Kidney (tissue), 14 donors: ENCODE measurements around the gene SNED1. TPM values are rescaled to one million over a fixed set of nuclear protein-coding genes. Genes with fewer than 3 reads are reported as not detected.

Experiments
- DNase-seq, 5 donors: peaks; one replicate each; pipeline ENCODE4 v3.0.0-alpha.2; 2013 to 2020
- FAIRE-seq: peaks from 2 replicates; lab custom pipeline; 2012; peaks lifted over from hg19 to GRCh38; lab: Jason Lieb, UNC
- H3K27ac ChIP-seq, 2 donors: one replicate each; pipeline ENCODE4 v1.7.0; 2013; ENCODE audit warnings: low read depth in 2 of 2, low read length in 2 of 2, inconsistent platforms in 1 of 2
- H3K27me3 ChIP-seq: one replicate; pipeline ENCODE4 v1.7.1; 2013; ENCODE audit warnings: low read length, inconsistent platforms; ENCODE audit not compliant: control insufficient read depth, insufficient read depth
- H3K36me3 ChIP-seq, 3 donors: one replicate each; pipeline versions ENCODE4 v1.7.0 to v1.7.1; 2013; ENCODE audit warnings: low read length in 3 of 3, control low read depth in 1 of 3, inconsistent platforms in 1 of 3; ENCODE audit not compliant: insufficient read depth in 3 of 3, control insufficient read depth in 2 of 3
- H3K4me1 ChIP-seq, 3 donors: one replicate each; pipeline versions ENCODE4 v1.7.0 to v1.7.1; 2013; ENCODE audit warnings: low read length in 3 of 3, inconsistent platforms in 1 of 3, low read depth in 1 of 3; ENCODE audit not compliant: control insufficient read depth in 2 of 3, insufficient read depth in 2 of 3
- H3K4me3 ChIP-seq, 3 donors: one replicate each; pipeline versions ENCODE4 v1.7.0 to v1.8.1; 2013; ENCODE audit warnings: low read length in 3 of 3, control low read depth in 1 of 3, inconsistent platforms in 1 of 3
- H3K9ac ChIP-seq, 3 donors: one replicate each; pipeline versions ENCODE4 v1.7.0 to v1.7.1; 2013; ENCODE audit warnings: low read length in 3 of 3, control low read depth in 1 of 3, inconsistent platforms in 1 of 3
- H3K9me3 ChIP-seq, 3 donors: one replicate each; pipeline versions ENCODE4 v1.7.0 to v1.7.1; 2013; ENCODE audit warnings: low read length in 3 of 3, control low read depth in 1 of 3, inconsistent platforms in 1 of 3; ENCODE audit not compliant: control insufficient read depth in 2 of 3, insufficient read depth in 1 of 3
- intact Hi-C: fragments of 100-400 bp; cut with DNase I; formaldehyde crosslinking; loops from one replicate; pipeline ENCODE4 v1.11.1; 2022
- polyA plus RNA-seq: library from polyadenylated mRNA; stranded (reverse); fragments of 350-450 nt; fragmentation: Illumina TruSeq; extraction: RNeasy Lipid Tissue Mini Kit (QIAGEN cat#74804); gene quantifications from one replicate; pipeline ENCODE4 v1.2.3, GENCODE V29; 2014; ENCODE audit warnings: low read depth, low replicate concordance; ENCODE audit not compliant: insufficient read depth
- total RNA-seq: library from RNA; stranded (reverse); fragmentation: NEBNext Ultra II Directional; extraction: Animal tissue kit (Norgen Biotek cat#: 25700); gene quantifications from one replicate; pipeline ENCODE4 v1.2.1, GENCODE V29; 2021
- TF ChIP-seq, protein P1 (sequence below): IDR thresholded peaks from 3 replicates; pipeline ENCODE4 v1.5.1; 2012; ENCODE audit warnings: mild to moderate bottlenecking, moderate library complexity, borderline replicate concordance; ENCODE audit not compliant: insufficient read depth; ENCODE audit errors: extremely low read depth
- donor health status: control.
- donor health status: control.
- donor health status: control.
- donor health status: control.
- donor health status: control.
- donor health status: DM: yes; HTN: yes; CAD: no.
- donor health status: Normal renal cell carcinoma (clear cell type).

SNED1 gene
- total and polyA plus RNA-seq, 2 donors from 2014 or later, result 3.0 to 42.1 TPM

DNA sequence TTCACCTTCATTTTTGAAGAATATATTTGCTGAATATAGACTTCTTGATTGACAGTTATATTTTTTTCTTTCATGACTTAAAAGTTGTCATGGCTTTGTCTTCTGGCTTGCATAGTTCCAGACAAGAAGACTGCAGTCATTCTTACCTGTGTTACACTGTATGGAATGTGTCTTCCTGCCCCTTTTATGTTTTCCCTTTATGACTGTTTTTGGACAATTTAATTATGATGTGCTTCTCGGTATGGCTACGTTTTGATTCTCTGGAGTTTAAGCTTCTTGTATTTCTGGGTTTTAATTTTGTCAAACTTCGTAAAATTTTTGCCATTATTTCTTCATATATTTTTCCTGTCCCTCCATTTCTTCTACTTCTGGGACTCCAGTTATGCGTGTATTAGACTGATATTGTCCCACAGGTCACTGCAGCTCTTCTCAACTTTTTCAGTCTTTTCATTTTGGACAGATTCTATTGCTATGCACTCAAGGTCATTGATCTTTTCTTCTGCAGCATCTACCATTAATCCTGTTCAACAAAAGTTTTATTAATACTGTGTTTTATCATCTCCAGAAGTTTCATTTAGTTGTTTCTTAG is 86.5 kb downstream of the SNED1 start:
- intact Hi-C loops, result no loop called here
- TF ChIP-seq, protein P1, sequence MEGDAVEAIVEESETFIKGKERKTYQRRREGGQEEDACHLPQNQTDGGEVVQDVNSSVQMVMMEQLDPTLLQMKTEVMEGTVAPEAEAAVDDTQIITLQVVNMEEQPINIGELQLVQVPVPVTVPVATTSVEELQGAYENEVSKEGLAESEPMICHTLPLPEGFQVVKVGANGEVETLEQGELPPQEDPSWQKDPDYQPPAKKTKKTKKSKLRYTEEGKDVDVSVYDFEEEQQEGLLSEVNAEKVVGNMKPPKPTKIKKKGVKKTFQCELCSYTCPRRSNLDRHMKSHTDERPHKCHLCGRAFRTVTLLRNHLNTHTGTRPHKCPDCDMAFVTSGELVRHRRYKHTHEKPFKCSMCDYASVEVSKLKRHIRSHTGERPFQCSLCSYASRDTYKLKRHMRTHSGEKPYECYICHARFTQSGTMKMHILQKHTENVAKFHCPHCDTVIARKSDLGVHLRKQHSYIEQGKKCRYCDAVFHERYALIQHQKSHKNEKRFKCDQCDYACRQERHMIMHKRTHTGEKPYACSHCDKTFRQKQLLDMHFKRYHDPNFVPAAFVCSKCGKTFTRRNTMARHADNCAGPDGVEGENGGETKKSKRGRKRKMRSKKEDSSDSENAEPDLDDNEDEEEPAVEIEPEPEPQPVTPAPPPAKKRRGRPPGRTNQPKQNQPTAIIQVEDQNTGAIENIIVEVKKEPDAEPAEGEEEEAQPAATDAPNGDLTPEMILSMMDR, result no peak
- no peak for FAIRE-seq

DNA sequence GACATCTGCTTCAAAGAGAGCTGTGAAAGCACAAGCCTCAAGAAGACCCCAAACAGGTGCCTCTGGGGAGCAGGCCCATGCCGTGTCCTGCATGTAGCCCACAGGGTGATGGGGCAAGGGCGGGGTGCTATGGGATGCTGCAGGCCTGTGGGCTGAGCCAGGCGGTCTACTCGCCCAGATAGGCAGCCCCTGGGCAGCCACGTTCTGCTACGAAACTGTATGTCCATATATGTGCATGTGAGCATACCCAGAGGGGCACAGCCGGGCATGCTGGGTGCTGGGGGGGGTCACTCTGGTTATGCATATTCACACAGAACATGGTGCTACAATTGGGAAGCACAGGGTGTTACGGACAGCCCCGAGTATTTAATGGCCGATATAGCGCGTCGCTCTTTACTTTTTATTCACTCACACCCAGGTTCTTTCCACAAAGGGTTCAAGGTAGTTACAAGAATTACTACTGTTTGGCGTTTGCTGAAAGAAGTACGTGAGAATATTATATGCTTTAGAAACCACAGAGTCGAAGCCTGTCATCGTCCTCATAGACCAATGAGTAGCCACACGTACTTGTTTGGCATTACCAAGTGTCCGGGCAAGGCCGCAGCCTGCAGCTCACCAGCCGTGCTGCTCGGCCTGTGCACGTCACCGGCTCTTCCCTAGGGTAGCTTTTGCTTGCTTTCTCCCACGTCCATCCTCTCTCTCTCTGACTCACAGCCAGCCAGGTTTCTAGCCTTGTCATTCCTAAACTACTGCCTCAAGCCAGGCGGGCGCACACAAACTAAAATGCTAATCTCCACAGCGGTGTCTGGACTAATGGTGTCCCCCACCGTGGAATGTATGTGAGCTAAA is 89.2 kb downstream of the SNED1 start:
- H3K36me3 ChIP-seq, result peaks cover 0 to 49% (median 27%) of the 10 kb centered on the region in 3 donors
- H3K27ac ChIP-seq, result no peak overlapping the region
- TF ChIP-seq, protein P1, result no peak
- no peak overlapping the region for H3K9ac ChIP-seq
- intact Hi-C loops, result no loop called here
- FAIRE-seq (no peak), DNase-seq (peak in 1 of 5 donors; percentile 35)
- no peaks in the 10 kb centered on the region for H3K4me1 ChIP-seq
- H3K27me3 ChIP-seq, result no peaks in the 10 kb centered on the region
- H3K9me3 ChIP-seq, result no peaks in the 10 kb centered on the region
- H3K4me3 ChIP-seq, result no peak overlapping the region

More for the DNA sequence above, 86.5 kb downstream of the SNED1 start:
- Histone ChIP-seq H3K27me3 (no peaks in the 10 kb centered on the region), H3K36me3 (peaks cover 0 to 41% (median 23%) of the 10 kb centered on the region in 3 donors), H3K4me1 (peaks cover 0 to 4% (median 0%) of the 10 kb centered on the region in 3 donors), H3K9ac (no peak overlapping the region), H3K9me3 (no peaks in the 10 kb centered on the region), H3K27ac (no peak overlapping the region), H3K4me3 (no peak overlapping the region)
- no peak for DNase-seq

DNA sequence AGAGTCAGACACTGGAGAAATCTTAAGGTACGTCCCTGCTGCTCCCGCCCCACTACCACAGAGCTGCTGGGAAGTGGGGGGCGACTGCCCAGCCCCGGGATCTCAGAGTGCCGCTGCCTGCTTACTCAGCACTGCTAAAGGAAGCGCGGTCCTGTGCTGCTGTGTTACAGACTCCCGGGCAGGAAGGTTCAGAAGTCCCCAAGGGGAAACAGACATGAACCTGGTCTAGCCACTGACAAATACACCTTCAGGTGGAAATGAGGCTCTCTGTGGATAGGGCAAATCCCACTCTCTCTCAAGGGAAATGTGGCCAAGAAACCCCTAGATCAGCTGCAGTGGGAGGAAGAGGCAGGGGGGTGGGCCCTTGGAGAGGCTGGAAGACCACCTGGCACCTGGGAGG is 90.0 kb downstream of the SNED1 start:
- intact Hi-C loops, result no loop called here
- Histone ChIP-seq H3K36me3 (peaks cover 0 to 56% (median 29%) of the 10 kb centered on the region in 3 donors), H3K27me3 (no peaks in the 10 kb centered on the region), H3K9me3 (no peaks in the 10 kb centered on the region), H3K27ac (peak overlapping the region in 1 of 2 donors; percentile 51), H3K9ac (no peak overlapping the region), H3K4me3 (no peak overlapping the region), H3K4me1 (no peaks in the 10 kb centered on the region)
- DNase-seq, result peak in 1 of 5 donors; percentile 42
- TF ChIP-seq, protein P1, result no peak
- FAIRE-seq, result no peak
